CD14-positive monocyte (primary cell): ENCODE data around the gene SZRD1. TPM values are rescaled to one million over a fixed set of nuclear protein-coding genes. Genes with fewer than 3 reads are reported as not detected.

Experiments
- DNase-seq, 3 donors: peaks; one replicate each; pipeline ENCODE4 v3.0.0-alpha.2; 2011 to 2022
- H2AFZ ChIP-seq: 2 replicates; pipeline ENCODE4 v1.6.0; 2012; ENCODE audit warnings: mild to moderate bottlenecking, low read depth, low read length, inconsistent platforms; ENCODE audit not compliant: insufficient read depth, poor library complexity, severe bottlenecking
- H3K27ac ChIP-seq, 2 donors: 1 replicate in 1 of 2; 2 replicates in 1 of 2; pipeline ENCODE4 v1.5.1; 2012 to 2013; ENCODE audit warnings: low read length in 2 of 2, control low read depth in 1 of 2, inconsistent platforms in 1 of 2, low read depth in 1 of 2, mild to moderate bottlenecking in 1 of 2
- H3K27me3 ChIP-seq, 2 donors: one replicate each; pipeline versions ENCODE4 v1.6.0 to v1.6.1; 2011 to 2013; ENCODE audit warnings: low read length in 2 of 2; ENCODE audit not compliant: control insufficient read depth in 2 of 2, insufficient read depth in 2 of 2
- H3K36me3 ChIP-seq, 2 donors: replicated peaks in 1 of 2; 1 replicate in 1 of 2; 2 replicates in 1 of 2; pipeline versions ENCODE4 v1.5.1 to v1.6.1; 2012 to 2013; ENCODE audit warnings: low read length in 2 of 2, control low read depth in 1 of 2, inconsistent platforms in 1 of 2, mild to moderate bottlenecking in 1 of 2; ENCODE audit not compliant: insufficient read depth in 2 of 2, control insufficient read depth in 1 of 2
- H3K4me1 ChIP-seq, 2 donors: 1 replicate in 1 of 2; 2 replicates in 1 of 2; pipeline versions ENCODE4 v1.5.1 to v1.6.1; 2012 to 2013; ENCODE audit warnings: low read length in 2 of 2, control low read depth in 1 of 2, inconsistent platforms in 1 of 2, mild to moderate bottlenecking in 1 of 2, moderate library complexity in 1 of 2; ENCODE audit not compliant: insufficient read depth in 2 of 2, control insufficient read depth in 1 of 2
- H3K4me2 ChIP-seq: replicated peaks from 2 replicates; pipeline ENCODE3; 2012; ENCODE audit warnings: low read length, moderate library complexity, mild to moderate bottlenecking; ENCODE audit not compliant: poor library complexity, severe bottlenecking; ENCODE audit errors: extremely low read depth
- H3K4me3 ChIP-seq, 3 experiments: fragments of 200-600 bp in 1 of 3; sonication (generic) in 1 of 3; replicated peaks in 1 of 3; 1 replicate in 2 of 3; 2 replicates in 1 of 3; pipeline ENCODE4 v1.5.1; 2011 to 2013; ENCODE audit warnings: low read length in 3 of 3, mild to moderate bottlenecking in 3 of 3, control low read depth in 2 of 3, low read depth in 2 of 3, inconsistent platforms in 1 of 3, moderate library complexity in 1 of 3
- H3K79me2 ChIP-seq: 2 replicates; pipeline ENCODE4 v1.6.0; 2012; ENCODE audit warnings: mild to moderate bottlenecking, control low read depth, inconsistent platforms, low read length, moderate library complexity; ENCODE audit not compliant: insufficient read depth
- H3K9ac ChIP-seq: 2 replicates; pipeline ENCODE4 v1.6.0; 2017; ENCODE audit warnings: low read length, mild to moderate bottlenecking; ENCODE audit not compliant: insufficient read depth, poor library complexity, severe bottlenecking
- H3K9me3 ChIP-seq, 2 donors: replicated peaks in 1 of 2; 1 replicate in 1 of 2; 2 replicates in 1 of 2; pipeline versions ENCODE4 v1.5.1 to v1.6.1; 2012 to 2013; ENCODE audit warnings: low read length in 2 of 2, control low read depth in 1 of 2; ENCODE audit not compliant: control insufficient read depth in 1 of 2, insufficient read depth in 1 of 2
- H4K20me1 ChIP-seq: 2 replicates; pipeline ENCODE4 v1.6.0; 2012; ENCODE audit warnings: mild to moderate bottlenecking, low read length, control low read depth, moderate library complexity; ENCODE audit not compliant: insufficient read depth
- H3K27ac Mint-ChIP-seq, 7 donors: one replicate each; pipeline ENCODE4 v1.8.0; 2020; ENCODE audit warnings: mild to moderate bottlenecking in 7 of 7, mixed read lengths in 7 of 7, moderate library complexity in 6 of 7, inconsistent platforms in 2 of 7
- H3K27me3 Mint-ChIP-seq, 3 donors: one replicate each; pipeline ENCODE4 v1.8.0; 2021 to 2022; ENCODE audit warnings: low read depth in 3 of 3, mild to moderate bottlenecking in 3 of 3, mixed read lengths in 3 of 3, moderate library complexity in 3 of 3, inconsistent platforms in 1 of 3
- H3K36me3 Mint-ChIP-seq, 2 donors: one replicate each; pipeline ENCODE4 v1.8.0; 2020; ENCODE audit warnings: mixed read lengths in 2 of 2, inconsistent platforms in 1 of 2, mild to moderate bottlenecking in 1 of 2
- H3K4me1 Mint-ChIP-seq: one replicate; pipeline ENCODE4 v1.8.0; 2020; ENCODE audit warnings: mild to moderate bottlenecking, mixed read lengths
- H3K4me3 Mint-ChIP-seq, 2 donors: one replicate each; pipeline ENCODE4 v1.8.0; 2020; ENCODE audit warnings: mild to moderate bottlenecking in 2 of 2, mixed read lengths in 2 of 2, moderate library complexity in 1 of 2
- H3K9me3 Mint-ChIP-seq, 7 donors: one replicate each; pipeline ENCODE4 v1.8.0; 2020 to 2022; ENCODE audit warnings: mixed read lengths in 7 of 7, mild to moderate bottlenecking in 6 of 7, moderate library complexity in 6 of 7, inconsistent platforms in 2 of 7
- CTCF ChIP-seq: fragments of 200-600 bp; IDR thresholded peaks from one replicate; pipeline ENCODE4 v1.8.0; 2022; ENCODE audit warnings: antibody characterized with exemption, mild to moderate bottlenecking
- WGBS: methylation state at CpG from one replicate; pipeline ENCODE4 v1.1.5; 2013; ENCODE audit warnings: missing lambda C conversion rate; ENCODE audit not compliant: insufficient coverage; 5-methylcytosine and 5-hydroxymethylcytosine counted together
- intact Hi-C, 2 donors: fragments of 100-400 bp; cut with micrococcal nuclease; formaldehyde crosslinking; loops; one replicate each; pipeline versions ENCODE4 v1.15.0 to v1.15.1; 2023
- polyA plus RNA-seq, 3 donors: library from polyadenylated mRNA; depleted of rRNA in 1 of 3; unstranded in 2 of 3; stranded (reverse) in 1 of 3; fragments of 300-500 nt in 2 of 3; fragments of >200 nt in 1 of 3; fragmentation: Illumina TruSeq in 2 of 3; gene quantifications; 1 replicate in 2 of 3; 2 replicates in 1 of 3; pipeline ENCODE4 v1.2.3, GENCODE V29; 2012 to 2021

The SZRD1 gene
- polyA plus RNA-seq, 3 donors: 46.4 to 50.5 (median 47.2) TPM

GRCh38 chr1:16406868-16407267, 39.8 kb downstream of the SZRD1 start:
- Histone ChIP-seq H3K27me3 (no peaks in the 10 kb centered on the region), H2AFZ (no peak overlapping the region), H3K9ac (no peak overlapping the region), H3K36me3 (no peaks in the 10 kb centered on the region), H3K79me2 (no peaks in the 10 kb centered on the region), H3K9me3 (no peaks in the 10 kb centered on the region), H3K4me2 (no peak overlapping the region), H3K4me3 (no peak overlapping the region), H3K4me1 (no peaks in the 10 kb centered on the region), H4K20me1 (no peaks in the 10 kb centered on the region), H3K27ac (no peak overlapping the region)
- intact Hi-C loops: no loop called here
- peaks cover 3 to 10% (median 3%) of the 10 kb centered on the region in 3 donors for H3K27me3 Mint-ChIP-seq
- TF ChIP-seq CTCF: no peak
- DNase-seq: no peak
- no peaks in the 10 kb centered on the region for H3K4me1 Mint-ChIP-seq
- H3K27ac Mint-ChIP-seq: no peak overlapping the region
- H3K4me3 Mint-ChIP-seq: no peak overlapping the region
- H3K9me3 Mint-ChIP-seq: peaks cover 0 to 1% (median 0%) of the 10 kb centered on the region in 7 donors
- H3K36me3 Mint-ChIP-seq: no peaks in the 10 kb centered on the region
- WGBS: 100% methylated on average over 9 of the region's 9 CpGs

GRCh38 chr1:16409536-16410152, 42.6 kb downstream of the SZRD1 start:
- no peaks in the 10 kb centered on the region for H3K36me3 ChIP-seq
- H2AFZ ChIP-seq: no peak overlapping the region
- Mint-ChIP-seq H3K36me3 (no peaks in the 10 kb centered on the region), H3K27ac (no peak overlapping the region), H3K27me3 (peaks cover 0 to 7% (median 3%) of the 10 kb centered on the region in 3 donors), H3K4me3 (no peak overlapping the region), H3K9me3 (peaks cover 0 to 1% (median 0%) of the 10 kb centered on the region in 7 donors), H3K4me1 (no peaks in the 10 kb centered on the region)
- TF ChIP-seq CTCF: no peak
- H3K9me3 ChIP-seq: no peaks in the 10 kb centered on the region
- H3K79me2 ChIP-seq: no peaks in the 10 kb centered on the region
- H3K9ac ChIP-seq: no peak overlapping the region
- WGBS: 93% methylated on average over 18 of the region's 25 CpGs
- H4K20me1 ChIP-seq: no peaks in the 10 kb centered on the region
- no peaks in the 10 kb centered on the region for H3K27me3 ChIP-seq
- H3K4me3 ChIP-seq: no peak overlapping the region
- H3K4me1 ChIP-seq: no peaks in the 10 kb centered on the region
- H3K4me2 ChIP-seq: no peak overlapping the region
- intact Hi-C loops: no loop called here
- DNase-seq: no peak
- H3K27ac ChIP-seq: no peak overlapping the region
